Activated T-helper 1 cell treated with Interleukin-2 at 50 U/mL for 16 hours (primary cell): ENCODE measurements around the gene PDIA6.
"Not testable (repeated sequence)": the region's sequence is repeated elsewhere in the genome, so short reads cannot be mapped to it uniquely, and the experiment has no call there.

Experiments
- DNase-seq: peaks from one replicate; pipeline ENCODE4 v3.0.0-alpha.2; 2020; ENCODE audit warnings: low read depth

Gene PDIA6

GRCh38 chr2:10833021-10833420 lies 20.4 kb upstream of the PDIA6 start:
- DNase-seq, result no peak

GRCh38 chr2:10832203-10832936 lies 19.8 kb upstream of the PDIA6 start:
- DNase-seq, result peak; percentile 72

GRCh38 chr2:10831400-10831985 lies 18.9 kb upstream of the PDIA6 start:
- no peak for DNase-seq

GRCh38 chr2:10830641-10831399 lies 18.2 kb upstream of the PDIA6 start:
- no peak for DNase-seq

GRCh38 chr2:10830203-10830602 lies 17.6 kb upstream of the PDIA6 start:
- DNase-seq, result no peak

- DNase-seq, result no peak
These were observed 16.7 kb upstream of the PDIA6 start for GRCh38 chr2:10829299-10829698.

GRCh38 chr2:10828346-10828745 lies 15.8 kb upstream of the PDIA6 start:
- DNase-seq, result no peak

GRCh38 chr2:10826625-10827024 lies 14.0 kb upstream of the PDIA6 start:
- DNase-seq, result no peak

GRCh38 chr2:10826026-10826425 lies 13.4 kb upstream of the PDIA6 start:
- DNase-seq, result no peak

GRCh38 chr2:10824191-10824590 lies 11.6 kb upstream of the PDIA6 start:
- DNase-seq, result no peak

- DNase-seq, result no peak
These were observed 8.6 kb upstream of the PDIA6 start for GRCh38 chr2:10820978-10821695.

GRCh38 chr2:10820562-10820961 lies 8.0 kb upstream of the PDIA6 start:
- no peak for DNase-seq

- DNase-seq, result no peak
These were observed 7.2 kb upstream of the PDIA6 start for GRCh38 chr2:10819714-10820314.

GRCh38 chr2:10818984-10819383 lies 6.4 kb upstream of the PDIA6 start:
- no peak for DNase-seq

- not testable (repeated sequence) for DNase-seq
These were observed 5.7 kb upstream of the PDIA6 start for GRCh38 chr2:10818305-10818704.

GRCh38 chr2:10817413-10817812 lies 4.8 kb upstream of the PDIA6 start:
- DNase-seq, result no peak

- no peak for DNase-seq
These were observed 2.2 kb upstream of the PDIA6 start for GRCh38 chr2:10814571-10815331.

GRCh38 chr2:10814142-10814541 lies 1.6 kb upstream of the PDIA6 start:
- DNase-seq, result no peak

- not testable (repeated sequence) for DNase-seq
These were observed 866 bp upstream of the PDIA6 start for GRCh38 chr2:10813163-10814138.

- DNase-seq, result no peak
These were observed 1.1 kb downstream of the PDIA6 start for GRCh38 chr2:10811517-10811916.
